OCI-LY7 (cell line): Measurements from ENCODE around the gene CIB1.
"Not testable (repeated sequence)": the region's sequence is repeated elsewhere in the genome, so short reads cannot be mapped to it uniquely, and the experiment has no call there.

Experiments
- EZH2phosphoT487 ChIP-seq: fragments of 200-600 bp; sonication (generic); IDR thresholded peaks from 2 replicates; pipeline ENCODE4 v1.6.1; 2018; ENCODE audit warnings: low read depth, borderline replicate concordance, mild to moderate bottlenecking, mixed run types, antibody characterized with exemption, low read length, moderate library complexity, mixed read lengths
- TF ChIP-seq, protein P1 (sequence below): fragments of 200-600 bp; sonication (generic); conservative IDR thresholded peaks from 2 replicates; pipeline ENCODE4 v1.5.1; 2014; ENCODE audit warnings: mild to moderate bottlenecking, antibody characterized with exemption, low read length, moderate library complexity, mixed read lengths

DNA sequence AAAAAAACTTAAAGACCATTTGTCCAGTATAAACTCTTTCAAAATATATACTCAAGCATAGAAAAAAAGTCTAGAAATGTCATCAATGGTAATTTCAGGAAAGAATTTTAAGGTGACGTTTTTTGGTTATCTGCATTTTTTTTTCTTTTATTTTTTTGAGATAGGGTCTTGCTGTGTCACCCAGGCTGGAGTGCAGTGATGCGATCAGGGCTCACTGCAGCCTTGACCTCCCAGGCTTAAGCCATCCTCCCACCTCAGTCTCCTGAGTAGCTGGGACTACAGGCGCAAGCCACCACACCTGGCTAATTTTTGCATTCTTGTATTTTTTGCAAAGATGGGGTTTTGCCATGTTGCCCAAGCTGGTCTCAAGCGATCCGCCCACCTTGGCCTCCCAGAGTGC is 47.0 kb upstream of the CIB1 start:
- TF ChIP-seq, protein P1, sequence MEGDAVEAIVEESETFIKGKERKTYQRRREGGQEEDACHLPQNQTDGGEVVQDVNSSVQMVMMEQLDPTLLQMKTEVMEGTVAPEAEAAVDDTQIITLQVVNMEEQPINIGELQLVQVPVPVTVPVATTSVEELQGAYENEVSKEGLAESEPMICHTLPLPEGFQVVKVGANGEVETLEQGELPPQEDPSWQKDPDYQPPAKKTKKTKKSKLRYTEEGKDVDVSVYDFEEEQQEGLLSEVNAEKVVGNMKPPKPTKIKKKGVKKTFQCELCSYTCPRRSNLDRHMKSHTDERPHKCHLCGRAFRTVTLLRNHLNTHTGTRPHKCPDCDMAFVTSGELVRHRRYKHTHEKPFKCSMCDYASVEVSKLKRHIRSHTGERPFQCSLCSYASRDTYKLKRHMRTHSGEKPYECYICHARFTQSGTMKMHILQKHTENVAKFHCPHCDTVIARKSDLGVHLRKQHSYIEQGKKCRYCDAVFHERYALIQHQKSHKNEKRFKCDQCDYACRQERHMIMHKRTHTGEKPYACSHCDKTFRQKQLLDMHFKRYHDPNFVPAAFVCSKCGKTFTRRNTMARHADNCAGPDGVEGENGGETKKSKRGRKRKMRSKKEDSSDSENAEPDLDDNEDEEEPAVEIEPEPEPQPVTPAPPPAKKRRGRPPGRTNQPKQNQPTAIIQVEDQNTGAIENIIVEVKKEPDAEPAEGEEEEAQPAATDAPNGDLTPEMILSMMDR: not testable (repeated sequence)
- TF ChIP-seq EZH2phosphoT487: not testable (repeated sequence)
